Myocyte (in vitro differentiated cells): ENCODE measurements around the gene ANKMY2. TPM values are rescaled to one million over a fixed set of nuclear protein-coding genes. Genes with fewer than 3 reads are reported as not detected.
"Not testable (repeated sequence)": the region's sequence is repeated elsewhere in the genome, so short reads cannot be mapped to it uniquely, and the experiment has no call there.

ENCODE experiments used
- DNase-seq: peaks from one replicate; pipeline ENCODE4 v3.0.0-alpha.2; 2012; ENCODE audit warnings: low read depth
- total RNA-seq: library from RNA; depleted of rRNA; stranded (reverse); fragments of >200 nt; gene quantifications from 2 replicates; pipeline ENCODE4 v1.2.3, GENCODE V29; 2014

ANKMY2 gene
- total RNA-seq, 1 donor from 2014 or later, result 29.2 TPM

DNA sequence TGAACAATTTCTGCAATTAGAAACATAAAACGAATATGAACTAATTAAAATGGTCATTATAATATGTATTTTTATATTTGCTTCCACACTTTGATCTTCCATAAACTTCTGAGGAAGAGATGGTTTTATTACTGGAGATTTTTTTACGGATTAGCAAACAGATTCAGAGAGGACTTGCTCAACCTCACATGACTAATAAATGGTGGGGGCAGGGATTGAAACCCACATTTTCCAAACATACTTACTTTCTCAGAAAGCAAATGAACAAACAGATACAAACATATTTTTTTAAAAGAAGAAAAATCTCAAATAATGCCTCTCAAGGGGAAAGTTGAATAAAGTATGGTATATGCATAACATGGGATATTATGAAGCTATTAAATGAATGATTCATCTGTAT is 18.3 kb downstream of the ANKMY2 start:
- peak; percentile 34 for DNase-seq

DNA sequence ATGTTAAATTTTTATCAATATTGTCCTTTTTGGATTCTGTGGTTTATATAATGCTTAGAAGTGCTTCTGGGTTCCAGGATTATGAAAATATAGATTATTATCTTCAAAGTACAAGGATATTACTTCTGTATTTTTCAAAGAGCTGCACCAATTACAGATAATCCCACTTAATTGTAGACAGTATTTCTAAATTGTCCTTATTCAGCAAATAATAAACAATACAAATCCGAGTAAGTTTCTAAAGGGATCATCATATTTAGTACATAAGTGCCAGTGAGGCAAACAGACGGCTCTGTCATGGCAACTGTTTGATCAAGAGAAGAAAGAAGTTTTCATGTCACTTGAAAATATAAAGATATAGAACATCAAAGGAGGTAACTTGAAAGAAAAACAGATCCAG is 19.2 kb downstream of the ANKMY2 start:
- DNase-seq, result no peak

DNA sequence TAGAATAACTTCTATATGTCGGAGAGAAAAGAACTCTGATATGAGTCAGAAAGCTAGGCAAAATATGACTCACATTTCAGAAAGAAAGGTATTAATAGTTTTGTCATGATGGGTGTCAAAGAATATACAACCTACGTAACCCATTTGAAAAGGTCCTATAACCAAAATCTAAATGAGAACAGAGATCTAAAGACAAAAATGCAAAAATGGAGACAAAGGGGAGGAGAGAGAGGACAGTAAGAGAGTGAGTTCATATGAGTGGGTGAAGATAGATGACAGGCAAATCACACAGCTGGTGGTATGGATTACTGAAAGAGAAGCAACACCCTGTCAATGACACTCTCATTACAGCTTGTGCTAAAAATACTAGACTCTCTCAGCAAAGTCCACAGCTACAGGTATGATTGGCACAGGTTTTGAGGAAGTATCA is 25.6 kb downstream of the ANKMY2 start:
- peak; percentile 46 for DNase-seq

DNA sequence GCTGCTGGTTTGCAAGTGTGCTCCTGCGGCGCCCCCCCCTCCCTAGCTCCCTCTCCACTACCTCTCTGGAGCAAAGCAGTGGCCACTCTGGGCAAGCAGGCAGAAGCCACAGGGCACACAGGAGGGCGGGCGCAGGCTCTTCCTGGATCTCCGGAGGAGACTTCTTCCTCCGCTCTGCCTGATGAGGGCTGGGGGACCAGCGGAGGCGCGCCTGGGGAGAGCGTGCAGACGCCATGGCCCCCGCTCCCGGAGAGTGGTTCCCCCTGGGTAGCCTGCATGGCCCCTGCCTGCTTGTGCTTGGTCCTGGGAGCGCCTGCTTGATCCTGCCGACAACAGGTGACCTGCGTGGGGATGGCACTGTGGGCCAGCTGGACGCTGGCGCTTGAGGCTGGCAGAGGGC is 29.0 kb downstream of the ANKMY2 start:
- no peak for DNase-seq

DNA sequence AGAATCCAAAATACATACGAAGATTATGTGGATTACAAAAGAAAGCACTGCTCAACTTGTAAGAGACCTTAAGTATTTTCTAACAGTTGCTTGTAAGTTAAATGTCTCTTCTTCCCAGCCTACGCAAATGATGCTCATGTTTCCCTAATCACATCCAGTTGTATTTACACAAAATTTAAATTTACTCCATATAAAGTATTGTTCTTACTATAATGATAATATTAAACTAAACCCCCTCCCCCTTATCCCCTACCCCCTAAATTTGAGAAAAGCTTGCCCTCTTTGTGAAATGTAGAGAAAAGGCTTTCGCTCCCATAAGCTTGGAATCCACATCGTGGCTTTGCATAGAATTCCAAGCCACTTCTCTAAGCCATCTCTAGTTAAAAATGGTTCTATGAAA is 29.4 kb downstream of the ANKMY2 start:
- DNase-seq, result no peak

DNA sequence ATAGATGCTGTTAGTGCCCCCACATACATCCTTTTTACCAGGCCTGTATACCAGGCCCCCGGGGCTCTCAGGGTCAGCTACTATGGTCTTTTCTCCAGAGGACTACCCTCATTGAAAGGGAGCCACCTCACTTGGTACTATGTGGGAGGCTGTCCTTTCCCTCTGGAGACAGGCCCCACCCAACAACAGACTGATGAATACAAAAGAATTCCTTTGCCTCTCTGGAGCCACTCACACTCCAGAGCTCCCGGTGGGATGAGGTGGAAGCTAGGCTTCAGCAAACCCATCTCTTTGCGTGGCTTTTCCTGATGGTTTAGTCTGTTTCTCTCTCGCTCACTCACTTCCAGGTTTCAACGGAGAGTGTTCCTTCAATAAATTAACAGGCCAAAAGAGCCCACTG is 30.3 kb downstream of the ANKMY2 start:
- DNase-seq, result no peak

DNA sequence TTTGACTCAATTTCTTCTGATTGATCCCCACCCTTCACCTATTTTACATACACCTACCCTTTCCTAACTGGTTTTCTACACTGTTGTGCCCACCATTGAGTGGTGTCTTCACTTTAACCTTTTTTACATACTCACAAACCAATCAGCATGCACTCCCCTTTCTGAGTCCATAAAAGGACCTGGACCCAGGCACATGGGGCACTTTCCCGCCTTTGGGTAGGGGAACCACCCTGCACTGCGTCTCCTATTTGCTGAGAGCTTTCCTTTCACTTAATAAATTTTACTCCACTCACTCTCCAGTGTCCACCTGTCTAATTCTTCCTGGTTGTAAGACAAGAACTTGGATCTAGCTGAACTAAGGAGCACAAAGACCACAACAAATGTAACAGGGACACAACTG is 33.8 kb downstream of the ANKMY2 start:
- DNase-seq, result peak; percentile 9

DNA sequence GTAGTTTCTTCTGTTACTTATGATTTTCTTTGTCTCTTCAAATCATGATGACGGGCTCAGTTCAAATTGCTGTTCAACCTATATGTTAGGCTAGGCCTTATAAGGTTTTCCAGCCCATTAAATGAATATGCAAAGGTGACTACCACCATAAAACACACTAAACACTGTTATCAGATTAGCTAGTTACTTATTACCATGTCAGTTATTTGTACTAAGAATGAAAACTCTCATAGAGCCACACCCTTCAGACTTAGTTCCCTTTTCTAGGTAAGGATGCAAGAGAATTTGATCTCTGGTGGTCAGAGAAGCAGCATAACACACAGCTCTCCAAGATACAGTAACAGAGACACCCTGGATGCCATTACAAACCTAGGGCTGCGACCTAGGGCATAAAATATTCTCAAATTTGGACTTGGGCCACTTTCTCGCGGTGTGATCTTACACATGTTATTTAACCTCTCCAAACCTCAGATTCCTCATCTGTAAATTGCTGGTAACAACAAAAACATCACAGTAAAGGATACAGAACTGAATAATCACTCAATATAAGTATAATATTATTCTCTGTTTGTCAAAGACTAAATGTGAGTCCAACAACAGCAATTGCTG is 35.6 kb downstream of the ANKMY2 start:
- peak; percentile 10 for DNase-seq

DNA sequence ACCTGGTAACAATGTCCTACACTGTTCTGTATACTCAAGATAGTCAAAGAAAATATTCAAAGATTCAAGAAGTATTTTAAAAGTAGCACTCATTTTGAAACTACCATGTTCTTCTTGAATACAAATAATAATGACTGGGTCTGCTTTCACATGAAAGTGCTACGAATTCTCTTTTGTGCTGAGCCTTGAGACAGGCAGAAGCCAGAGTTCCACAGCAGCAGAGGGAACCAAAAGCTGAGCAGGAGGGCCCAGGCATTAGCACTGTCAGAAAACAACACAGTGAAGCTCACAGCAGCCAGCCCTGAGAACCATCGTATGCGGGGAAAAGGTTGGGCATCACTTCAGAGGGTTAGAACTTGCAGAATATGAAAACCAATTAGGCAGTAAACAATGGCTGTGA is 38.9 kb downstream of the ANKMY2 start:
- DNase-seq, result no peak

DNA sequence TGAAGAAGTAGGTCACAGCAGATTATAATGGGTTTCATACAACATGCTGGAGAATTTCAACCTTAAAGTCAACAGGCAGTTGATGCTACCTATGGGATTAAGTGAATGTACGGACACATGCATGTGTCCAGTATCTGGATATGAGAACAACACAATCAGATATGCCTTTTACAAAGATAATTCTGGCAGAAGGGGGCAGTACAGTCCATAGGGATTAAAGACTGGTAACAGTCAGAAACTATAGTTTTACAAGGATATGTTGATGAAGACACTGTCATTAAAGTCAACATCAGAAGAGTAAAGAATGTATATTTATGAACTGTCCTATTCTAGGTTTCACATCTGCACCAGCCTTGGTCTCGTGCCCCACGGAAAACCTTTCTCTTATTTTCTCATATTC is 41.5 kb downstream of the ANKMY2 start:
- no peak for DNase-seq

DNA sequence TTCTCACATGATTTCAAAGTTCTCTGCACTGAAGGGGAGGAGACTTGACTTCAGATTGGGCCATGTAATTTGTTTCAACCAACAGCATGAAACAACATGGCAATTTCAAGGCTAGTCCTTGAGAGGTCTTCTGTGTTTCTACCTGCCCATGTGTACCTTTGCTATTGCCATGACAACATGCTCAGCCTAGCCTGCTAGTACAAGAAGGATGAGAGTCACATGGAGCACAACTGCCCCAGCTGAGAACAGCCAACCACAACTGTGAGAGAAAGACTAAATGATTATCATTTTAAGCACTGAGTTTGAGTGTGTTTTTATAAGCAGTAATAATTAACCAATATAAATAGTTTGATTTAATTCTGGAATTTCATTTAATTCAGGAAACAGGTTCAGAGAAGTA is 41.9 kb downstream of the ANKMY2 start:
- DNase-seq, result no peak

DNA sequence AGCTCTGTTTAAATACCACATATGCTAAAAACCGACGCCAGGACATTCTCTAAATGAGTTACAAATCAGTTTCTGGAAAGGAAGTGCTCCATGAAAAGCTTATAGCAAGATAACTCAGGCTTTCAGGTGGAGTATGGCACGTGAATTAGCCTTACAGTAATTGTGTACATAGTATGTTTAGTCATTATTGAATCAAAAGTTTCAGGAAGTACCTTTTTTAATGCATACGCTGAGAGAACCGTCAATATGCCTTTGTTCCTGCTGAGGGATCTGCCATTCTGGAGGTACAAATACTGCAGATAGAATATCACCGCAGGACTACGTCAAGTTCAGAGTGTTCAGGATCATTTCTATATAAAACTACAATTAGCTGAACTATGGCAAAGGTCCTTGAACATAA is 45.7 kb downstream of the ANKMY2 start:
- DNase-seq, result no peak

DNA sequence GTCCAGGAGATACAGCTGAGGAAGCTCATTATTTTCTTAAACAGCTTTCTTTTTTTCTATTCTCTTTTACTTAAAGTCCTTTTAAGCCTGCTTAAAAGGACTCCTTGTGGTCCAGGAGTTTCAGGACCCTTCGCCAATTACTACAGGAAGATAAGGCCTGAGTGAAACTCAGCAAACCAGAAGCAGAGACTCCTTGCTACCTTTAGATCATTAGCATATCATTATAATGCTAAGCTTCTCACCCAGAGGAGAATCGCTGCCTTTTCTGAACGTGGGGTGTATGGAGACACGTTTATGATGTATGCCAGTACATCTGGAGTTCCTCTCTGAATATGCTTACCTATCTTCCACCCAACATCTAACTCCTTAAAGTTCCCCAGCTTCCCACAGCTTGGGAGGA is 47.5 kb downstream of the ANKMY2 start:
- DNase-seq, result no peak

DNA sequence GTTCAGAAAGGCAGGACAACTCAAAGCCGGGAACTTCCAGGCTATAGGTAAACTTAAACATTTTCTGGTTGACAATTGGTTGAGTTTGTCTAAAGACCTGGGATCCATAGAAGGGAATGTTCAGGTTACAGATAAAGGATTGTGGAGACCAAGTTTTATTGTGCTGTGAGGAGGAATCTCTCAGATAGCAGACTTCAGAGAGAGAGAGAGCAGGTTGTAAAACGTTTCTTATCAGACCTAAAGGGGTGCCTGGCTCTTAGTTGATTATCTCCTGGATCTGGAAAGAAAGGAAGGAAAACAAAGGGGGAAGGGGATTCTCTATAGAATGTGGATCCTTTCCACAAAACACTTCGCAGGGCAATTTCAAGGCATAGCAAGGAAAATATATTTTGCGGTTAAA is 50.0 kb downstream of the ANKMY2 start:
- DNase-seq, result not testable (repeated sequence)

DNA sequence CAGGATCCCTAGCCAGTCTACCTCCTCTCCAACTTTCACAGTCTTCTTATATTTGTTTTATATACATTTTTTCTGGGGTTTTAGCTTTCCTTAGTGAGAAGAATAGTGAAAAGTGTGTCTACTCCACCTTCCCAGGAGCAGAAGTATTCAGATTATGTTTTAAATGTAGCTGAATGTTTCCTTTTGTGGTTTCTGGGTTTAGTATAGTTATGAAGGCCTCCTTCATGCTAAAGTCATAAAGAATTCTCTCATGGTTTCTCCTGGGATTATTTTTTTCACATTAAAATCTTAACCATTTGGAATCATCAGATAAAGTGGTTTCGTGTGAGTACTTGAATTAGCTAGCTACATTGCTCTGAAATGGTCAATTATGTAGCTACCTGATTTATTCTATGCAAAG is 50.9 kb downstream of the ANKMY2 start:
- DNase-seq, result no peak

DNA sequence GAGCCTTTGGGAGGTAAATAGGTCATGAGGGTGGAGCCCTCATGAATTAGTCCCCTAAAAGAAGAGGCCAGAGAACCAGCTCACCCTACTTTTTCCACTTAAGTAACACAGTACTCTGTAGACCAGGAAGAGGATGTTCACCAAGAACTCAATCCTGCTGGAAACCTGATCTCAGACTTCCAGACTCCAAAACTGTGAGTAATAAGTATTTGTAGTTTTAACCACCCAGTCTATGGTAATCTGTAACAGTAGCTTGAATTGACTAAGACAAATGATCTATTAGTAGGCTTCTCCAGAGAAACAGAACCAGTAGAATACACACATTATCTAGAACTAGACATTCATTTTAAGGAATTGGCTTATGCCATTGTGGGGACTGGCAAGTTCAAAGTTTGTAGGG is 51.5 kb downstream of the ANKMY2 start:
- peak; percentile 57 for DNase-seq

DNA sequence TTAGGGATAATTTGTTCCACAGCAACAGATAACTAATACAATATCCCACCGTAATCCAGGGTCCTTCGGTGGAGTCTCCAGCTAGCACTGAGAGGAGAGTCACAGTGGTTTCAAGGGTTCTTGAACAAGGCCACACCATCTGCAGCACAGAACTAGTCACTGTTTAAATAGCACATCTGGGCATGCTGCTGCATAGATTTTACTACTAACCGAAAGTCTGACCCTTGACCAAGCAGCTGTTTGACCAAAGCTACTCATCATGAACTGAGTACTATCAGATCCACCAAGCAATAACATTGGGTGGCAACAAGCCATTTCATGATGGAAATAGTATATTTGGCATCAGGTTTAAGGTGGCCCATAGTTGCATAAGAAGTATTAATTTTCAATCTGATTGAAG is 53.2 kb downstream of the ANKMY2 start:
- no peak for DNase-seq

DNA sequence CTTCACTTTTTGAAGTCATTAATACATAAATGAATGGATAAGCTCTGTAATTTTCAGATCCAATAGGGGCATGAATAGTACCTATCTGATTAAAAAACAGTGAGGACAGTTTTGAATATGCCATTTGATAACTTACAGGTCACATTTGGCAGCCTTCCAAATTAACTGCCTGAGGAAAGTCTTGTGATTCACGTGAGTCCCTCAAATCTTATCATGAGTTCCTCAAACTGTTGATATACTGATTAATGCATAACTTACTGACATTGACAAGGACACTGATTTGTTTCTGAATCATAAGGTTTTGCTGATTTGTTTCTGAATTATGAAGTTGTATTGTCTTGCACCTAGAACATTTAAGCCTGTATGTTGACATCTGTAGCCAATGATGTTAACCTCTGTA is 55.1 kb downstream of the ANKMY2 start:
- DNase-seq, result no peak

DNA sequence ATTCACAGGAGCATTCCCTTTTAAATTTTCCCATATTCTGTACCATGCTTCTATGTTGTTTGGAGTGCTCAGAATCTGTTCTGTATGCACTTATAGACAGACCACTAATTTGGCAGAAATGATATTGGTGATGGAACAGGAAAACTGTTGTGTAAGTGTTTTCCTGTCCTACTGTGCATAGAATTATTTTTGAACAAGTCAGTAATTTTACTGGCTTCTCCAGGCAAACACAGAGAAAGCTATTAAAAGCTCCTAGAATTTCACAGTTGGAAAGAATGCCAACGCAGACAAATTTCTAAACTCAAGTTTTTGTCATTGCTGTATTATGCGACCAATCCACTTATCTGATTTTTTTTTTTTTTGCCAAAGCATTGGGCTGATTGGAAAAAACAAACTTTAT is 55.7 kb downstream of the ANKMY2 start:
- no peak for DNase-seq

DNA sequence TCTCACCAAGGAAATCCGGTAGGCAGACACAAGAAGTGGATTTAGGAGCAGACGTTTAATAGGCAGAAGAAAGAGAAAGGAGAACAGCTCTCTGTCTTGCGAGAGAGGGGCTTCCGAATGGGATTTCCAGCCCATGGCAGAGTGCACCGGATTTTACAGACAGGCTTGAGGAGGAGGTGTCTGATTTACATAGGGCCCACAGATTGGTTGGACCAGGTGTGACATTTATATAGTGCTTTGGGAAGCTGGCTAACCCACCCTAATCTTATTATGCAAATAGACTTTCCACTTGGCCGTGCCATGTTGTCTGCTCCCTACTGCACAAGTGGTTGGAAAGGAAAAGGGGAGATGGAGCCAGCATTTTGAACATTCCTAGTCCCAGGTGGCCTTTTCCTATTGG is 57.8 kb downstream of the ANKMY2 start:
- no peak for DNase-seq

DNA sequence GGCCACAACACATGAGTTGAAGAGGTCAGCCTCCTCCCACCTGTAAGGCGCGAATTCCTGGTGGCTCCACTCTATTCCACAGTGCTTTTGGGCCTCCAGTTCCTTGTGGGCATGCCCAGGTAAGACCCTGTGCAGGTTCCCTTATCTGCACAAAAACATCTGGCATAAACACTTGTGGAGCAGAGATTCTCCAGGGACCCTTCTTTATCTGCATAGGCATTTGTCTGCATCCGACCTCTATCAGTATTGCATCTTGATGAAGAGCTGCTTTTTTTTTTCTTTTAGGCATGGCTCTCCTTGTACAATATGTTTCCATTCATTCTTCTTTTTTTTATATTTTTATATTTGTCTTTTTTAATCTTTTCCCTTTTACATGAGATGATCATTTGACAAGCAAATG is 58.4 kb downstream of the ANKMY2 start:
- no peak for DNase-seq

DNA sequence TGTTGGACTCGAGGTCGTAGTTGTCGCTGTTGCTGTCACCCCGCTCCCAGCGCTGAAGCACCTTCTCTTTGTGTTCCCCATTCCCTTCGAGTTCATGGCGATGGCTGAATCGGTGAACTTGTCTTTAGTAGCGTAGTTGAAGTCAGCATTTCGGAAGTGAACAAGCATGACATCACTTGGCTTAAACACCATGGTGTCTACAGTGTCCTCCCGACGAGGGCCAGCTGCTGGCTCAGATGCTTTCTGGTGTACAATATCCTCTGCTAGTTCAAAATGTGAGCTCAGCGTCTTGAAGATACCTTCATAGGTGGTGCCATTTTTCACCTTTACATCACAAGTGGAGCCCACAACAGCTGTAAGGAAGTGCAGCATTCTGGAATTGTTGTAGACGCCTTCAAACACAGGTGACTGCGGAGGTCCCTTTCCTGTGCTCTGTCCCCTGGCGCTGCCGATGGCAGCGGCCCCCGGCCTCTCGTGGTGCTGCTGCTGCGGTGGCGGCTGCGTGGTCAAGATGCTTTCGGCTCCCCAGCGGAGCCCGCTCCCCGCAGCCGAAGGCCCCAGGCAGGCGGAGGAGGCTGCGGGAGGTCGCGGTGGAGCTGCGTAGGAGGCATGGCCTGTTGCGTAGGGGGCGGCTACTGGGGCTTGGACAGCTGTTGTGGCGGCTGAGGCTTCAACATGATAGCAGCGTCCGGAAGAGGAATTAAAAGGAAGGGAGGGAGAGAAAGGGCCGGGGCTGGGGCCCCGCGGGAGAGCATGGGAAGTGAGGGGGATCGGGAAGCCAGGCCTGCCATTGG is 59.3 kb downstream of the ANKMY2 start:
- no peak for DNase-seq

DNA sequence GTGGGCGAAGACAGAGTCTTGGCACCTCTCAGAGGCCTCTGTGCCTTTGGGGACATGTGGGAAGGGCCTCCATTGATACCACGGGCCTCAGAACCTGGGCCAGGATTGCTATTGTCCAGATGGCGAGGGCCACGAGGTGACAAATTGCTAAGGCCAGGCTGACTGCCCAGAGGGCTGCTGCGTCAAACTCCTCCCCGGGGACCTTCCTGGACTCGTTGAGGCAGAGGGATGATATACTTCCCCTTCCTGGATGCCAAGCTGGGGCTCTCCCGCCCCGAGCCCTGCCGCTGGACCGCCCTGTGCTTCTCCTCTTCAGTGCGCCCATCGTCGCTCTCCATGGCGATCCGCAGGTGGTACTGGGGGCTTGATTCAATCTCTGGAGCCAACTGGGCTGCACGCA is 60.0 kb downstream of the ANKMY2 start:
- DNase-seq, result no peak
